Skeletal muscle satellite cell (primary cell): ENCODE results near the gene E2F4.

ENCODE experiments used
- H3K27me3 ChIP-seq: 2 replicates; pipeline ENCODE4 v1.7.0; 2013; ENCODE audit warnings: low read length; ENCODE audit not compliant: control insufficient read depth, insufficient read depth
- H3K36me3 ChIP-seq: 2 replicates; pipeline ENCODE4 v1.7.0; 2013; ENCODE audit warnings: mild to moderate bottlenecking, control low read depth, low read length; ENCODE audit not compliant: insufficient read depth
- H3K4me1 ChIP-seq: 2 replicates; pipeline ENCODE4 v1.7.0; 2013; ENCODE audit warnings: low read length; ENCODE audit not compliant: control insufficient read depth, insufficient read depth
- H3K4me2 ChIP-seq: 2 replicates; pipeline ENCODE4 v1.7.0; 2013; ENCODE audit warnings: mild to moderate bottlenecking, low read length
- H3K4me3 ChIP-seq: 2 replicates; pipeline ENCODE4 v1.7.0; 2013; ENCODE audit warnings: low read length
- H3K9ac ChIP-seq: 2 replicates; pipeline ENCODE4 v1.7.0; 2013; ENCODE audit warnings: mild to moderate bottlenecking, low read depth, low read length, moderate library complexity
- H3K9me3 ChIP-seq: replicated peaks from 2 replicates; pipeline ENCODE4 v1.7.0; 2013; ENCODE audit warnings: mild to moderate bottlenecking, control low read depth, low read length

Gene E2F4

DNA sequence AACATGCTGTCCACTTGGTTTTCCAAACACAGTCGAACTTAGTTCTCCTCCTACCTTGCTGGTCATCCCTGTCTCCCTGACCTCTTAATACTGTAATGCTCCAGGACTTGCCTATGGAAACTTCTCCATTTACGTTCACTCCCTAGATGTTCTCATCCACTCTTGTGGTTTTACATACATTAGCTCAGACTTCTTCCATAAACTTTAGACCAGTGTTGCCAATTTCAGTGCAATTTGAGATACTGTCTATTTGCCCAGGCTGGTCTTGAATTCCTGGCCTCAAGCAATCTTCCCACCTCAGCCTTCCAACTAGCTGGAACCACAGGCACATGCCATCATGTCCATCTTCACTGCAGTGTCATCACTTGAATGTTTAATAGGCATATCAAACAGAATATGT is 9.7 kb upstream of the E2F4 start:
- Histone ChIP-seq H3K36me3 (peaks cover 10% of the 10 kb centered on the region), H3K9ac (no peak overlapping the region), H3K9me3 (no peaks in the 10 kb centered on the region), H3K27me3 (no peaks in the 10 kb centered on the region), H3K4me1 (peaks cover 58% of the 10 kb centered on the region), H3K4me3 (peak overlapping the region; percentile 86), H3K4me2 (peak overlapping the region; percentile 83)

GRCh38 chr16:67183284-67183626 is 8.7 kb upstream of the E2F4 start:
- Histone ChIP-seq H3K4me3 (peak overlapping the region; percentile 86), H3K9me3 (no peaks in the 10 kb centered on the region), H3K27me3 (no peaks in the 10 kb centered on the region), H3K4me2 (peak overlapping the region; percentile 83), H3K36me3 (peaks cover 10% of the 10 kb centered on the region), H3K9ac (peak overlapping the region; percentile 90), H3K4me1 (peaks cover 62% of the 10 kb centered on the region)

GRCh38 chr16:67183627-67184452 is 8.1 kb upstream of the E2F4 start, which contains the start of gene MATCAP1:
MATCAP1 (minus strand) TSS chr16:67183963; CDS start chr16:67180610, 3,353 bp downstream.
- peaks cover 59% of the 10 kb centered on the region for H3K4me1 ChIP-seq
- H3K9me3 ChIP-seq: no peaks in the 10 kb centered on the region
- H3K27me3 ChIP-seq: no peaks in the 10 kb centered on the region
- peaks cover 10% of the 10 kb centered on the region for H3K36me3 ChIP-seq
- H3K4me2 ChIP-seq: peak within 1 kb of the TSS; percentile 83
- H3K4me3 ChIP-seq: peak within 1 kb of the TSS; percentile 86
- peak within 1 kb of the TSS; percentile 90 for H3K9ac ChIP-seq

- Histone ChIP-seq H3K4me2 (peak overlapping the region; percentile 83), H3K9me3 (no peaks in the 10 kb centered on the region), H3K27me3 (no peaks in the 10 kb centered on the region), H3K9ac (no peak overlapping the region), H3K4me1 (peaks cover 59% of the 10 kb centered on the region), H3K36me3 (peaks cover 8% of the 10 kb centered on the region), H3K4me3 (peak overlapping the region; percentile 86)
Observed at GRCh38 chr16:67184453-67184994, 7.4 kb upstream of the E2F4 start.

GRCh38 chr16:67184995-67185650 is 6.8 kb upstream of the E2F4 start:
- peak overlapping the region; percentile 23 for H3K4me3 ChIP-seq
- peaks cover 3% of the 10 kb centered on the region for H3K36me3 ChIP-seq
- peak overlapping the region; percentile 83 for H3K4me2 ChIP-seq
- H3K27me3 ChIP-seq: no peaks in the 10 kb centered on the region
- H3K9me3 ChIP-seq: no peaks in the 10 kb centered on the region
- peaks cover 59% of the 10 kb centered on the region for H3K4me1 ChIP-seq
- H3K9ac ChIP-seq: no peak overlapping the region

DNA sequence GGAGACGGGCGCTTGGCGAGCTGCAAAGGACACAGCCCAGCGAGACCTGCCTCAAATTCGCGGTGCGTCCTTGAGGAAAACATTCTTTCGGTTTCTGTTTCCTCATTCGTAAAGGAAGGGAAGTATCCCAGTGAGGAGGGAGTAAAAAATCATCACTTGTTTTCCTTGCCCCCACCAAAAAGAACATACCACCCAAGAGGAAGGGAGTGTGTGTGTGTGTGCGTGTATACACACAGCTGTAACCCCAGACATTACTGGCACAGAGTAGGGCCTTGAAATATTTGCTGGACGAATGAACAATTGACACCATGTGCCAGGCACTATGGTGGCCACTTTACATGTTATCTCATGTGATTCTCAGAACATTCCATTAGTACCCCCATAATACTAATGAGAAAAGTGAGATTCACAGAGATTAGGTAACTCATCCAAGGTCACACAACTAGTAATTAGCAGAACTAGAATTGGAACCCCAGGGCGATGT is 6.3 kb upstream of the E2F4 start:
- H3K4me1 ChIP-seq: peaks cover 65% of the 10 kb centered on the region
- no peak overlapping the region for H3K9ac ChIP-seq
- H3K4me2 ChIP-seq: peak overlapping the region; percentile 64
- H3K36me3 ChIP-seq: peaks cover 3% of the 10 kb centered on the region
- no peaks in the 10 kb centered on the region for H3K27me3 ChIP-seq
- no peaks in the 10 kb centered on the region for H3K9me3 ChIP-seq
- H3K4me3 ChIP-seq: peak overlapping the region; percentile 23

DNA sequence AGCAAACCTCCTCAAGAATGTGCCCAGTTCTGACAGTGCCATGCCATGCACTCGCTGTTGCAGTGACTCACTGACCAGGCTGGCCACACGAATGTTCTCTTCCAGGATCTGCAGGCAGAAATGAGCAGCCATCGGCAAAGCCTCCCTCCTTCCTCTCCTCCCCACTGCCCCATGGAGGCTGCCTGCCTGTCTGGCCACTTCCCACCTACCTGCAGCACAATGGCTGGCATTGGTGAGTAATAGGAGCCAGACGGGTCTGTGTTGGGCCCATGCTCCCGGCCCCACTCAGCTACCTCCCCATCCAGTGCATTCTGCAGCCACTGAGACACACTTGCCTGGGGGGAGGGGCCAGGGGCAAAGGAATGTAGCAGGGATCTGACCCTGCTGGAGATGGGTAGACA is 5.4 kb upstream of the E2F4 start:
- H3K27me3 ChIP-seq: no peaks in the 10 kb centered on the region
- H3K36me3 ChIP-seq: no peaks in the 10 kb centered on the region
- H3K4me3 ChIP-seq: no peak overlapping the region
- H3K4me1 ChIP-seq: peaks cover 61% of the 10 kb centered on the region
- H3K9me3 ChIP-seq: no peaks in the 10 kb centered on the region
- H3K4me2 ChIP-seq: peak overlapping the region; percentile 70
- no peak overlapping the region for H3K9ac ChIP-seq

DNA sequence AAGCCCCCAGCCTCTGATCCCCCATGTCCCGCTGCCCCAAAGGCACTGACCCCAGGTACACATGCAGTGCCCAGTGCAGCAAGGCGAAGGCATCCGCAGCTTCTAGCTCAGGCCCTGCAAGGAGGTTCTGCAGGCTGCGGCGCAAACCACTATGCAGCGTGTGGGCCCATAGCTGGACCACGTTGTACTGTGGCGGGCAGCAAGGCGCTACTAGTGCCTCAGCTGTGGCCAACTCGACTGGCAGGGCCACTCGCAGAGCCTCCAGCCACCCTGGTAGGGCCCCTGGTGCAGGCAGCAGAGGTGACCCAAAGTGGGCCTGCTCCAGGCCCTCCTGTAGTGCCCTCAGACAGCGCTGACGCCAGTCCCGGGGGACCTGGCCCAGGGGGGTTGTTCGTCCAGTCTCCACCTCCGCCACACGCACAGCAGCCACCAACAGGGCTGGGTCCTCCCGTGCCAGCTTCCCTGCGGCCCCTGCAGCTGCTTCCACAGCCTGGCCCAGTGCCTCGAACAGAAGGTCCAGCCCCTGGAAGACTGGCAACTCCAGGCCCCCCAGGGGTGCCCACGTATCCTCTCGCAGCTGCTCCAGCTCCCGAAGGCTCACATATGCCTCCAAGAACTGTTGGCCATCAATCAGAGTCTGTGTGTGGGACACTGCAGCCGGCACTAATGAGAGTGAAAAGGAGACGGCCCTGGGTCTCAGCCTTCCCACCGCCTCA is 4.6 kb upstream of the E2F4 start:
- Histone ChIP-seq H3K4me2 (peak overlapping the region; percentile 70), H3K27me3 (no peaks in the 10 kb centered on the region), H3K4me1 (peaks cover 57% of the 10 kb centered on the region), H3K4me3 (no peak overlapping the region), H3K36me3 (no peaks in the 10 kb centered on the region), H3K9ac (no peak overlapping the region), H3K9me3 (no peaks in the 10 kb centered on the region)

DNA sequence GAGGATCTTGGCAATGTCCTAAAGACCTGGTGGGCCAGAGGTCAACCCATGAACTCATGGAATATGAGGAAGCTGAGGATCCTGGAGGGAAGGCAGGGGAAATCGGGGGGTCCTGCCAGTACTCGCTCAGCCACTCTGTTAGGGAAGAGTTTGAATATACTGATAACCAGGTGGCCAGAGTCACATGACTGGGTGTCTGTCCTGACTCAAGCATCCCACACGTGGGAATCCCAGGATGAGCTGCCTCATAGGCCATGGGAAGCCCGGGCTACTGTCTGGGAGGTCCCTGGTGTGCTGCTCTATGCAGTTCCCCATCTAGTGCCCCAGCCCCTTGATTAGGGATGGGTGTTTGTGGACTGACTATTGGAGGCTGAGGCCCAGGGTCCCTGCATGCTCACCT is 3.6 kb upstream of the E2F4 start:
- Histone ChIP-seq H3K36me3 (peaks cover 4% of the 10 kb centered on the region), H3K9ac (no peak overlapping the region), H3K4me1 (peaks cover 54% of the 10 kb centered on the region), H3K4me2 (no peak overlapping the region), H3K9me3 (no peaks in the 10 kb centered on the region), H3K4me3 (no peak overlapping the region), H3K27me3 (no peaks in the 10 kb centered on the region)

GRCh38 chr16:67188798-67189197 is 3.2 kb upstream of the E2F4 start:
- no peaks in the 10 kb centered on the region for H3K27me3 ChIP-seq
- peaks cover 58% of the 10 kb centered on the region for H3K4me1 ChIP-seq
- H3K4me2 ChIP-seq: no peak overlapping the region
- H3K4me3 ChIP-seq: no peak overlapping the region
- H3K36me3 ChIP-seq: peaks cover 9% of the 10 kb centered on the region
- no peaks in the 10 kb centered on the region for H3K9me3 ChIP-seq
- H3K9ac ChIP-seq: no peak overlapping the region

- Histone ChIP-seq H3K27me3 (no peaks in the 10 kb centered on the region), H3K4me1 (peaks cover 54% of the 10 kb centered on the region), H3K4me3 (no peak within 1 kb of the TSS), H3K4me2 (no peak within 1 kb of the TSS), H3K9ac (no peak within 1 kb of the TSS), H3K9me3 (no peaks in the 10 kb centered on the region), H3K36me3 (peaks cover 21% of the 10 kb centered on the region)
Observed at GRCh38 chr16:67190041-67190440, 1.9 kb upstream of the E2F4 start, which contains the start of gene EXOC3L1. EXOC3L1 (minus strand) TSS chr16:67190136; CDS start chr16:67189676, 460 bp downstream.
